GM18870 (cell line): ENCODE data around the gene FHIT.

Experiments used
- ATAC-seq: cut with Tn5 transposase; IDR thresholded peaks from one replicate; pipeline ENCODE4 v1.9.1; 2021; ENCODE audit warnings: moderate library complexity; ENCODE audit not compliant: unreplicated experiment

Gene FHIT

GRCh38 chr3:60269377-60269776 lies 981.9 kb downstream of the FHIT start:
- ATAC-seq = no peak

- no peak for ATAC-seq
These were observed 983.1 kb downstream of the FHIT start for GRCh38 chr3:60268123-60268522.

GRCh38 chr3:60266444-60266843 lies 984.8 kb downstream of the FHIT start:
- ATAC-seq = no peak

GRCh38 chr3:60263191-60263590 lies 988.1 kb downstream of the FHIT start:
- ATAC-seq = no peak

- ATAC-seq = no peak
These were observed 988.7 kb downstream of the FHIT start for GRCh38 chr3:60262546-60262945.

GRCh38 chr3:60260546-60260945 lies 990.7 kb downstream of the FHIT start:
- ATAC-seq = no peak

- no peak for ATAC-seq
These were observed 1000.4 kb downstream of the FHIT start for GRCh38 chr3:60250810-60251209.

GRCh38 chr3:60250206-60250605 lies 1001.0 kb downstream of the FHIT start:
- no peak for ATAC-seq

GRCh38 chr3:60246361-60246760 lies 1004.9 kb downstream of the FHIT start:
- ATAC-seq = no peak

GRCh38 chr3:60243456-60243855 lies 1007.8 kb downstream of the FHIT start:
- no peak for ATAC-seq

- ATAC-seq = no peak
These were observed 1010.8 kb downstream of the FHIT start for GRCh38 chr3:60240492-60240891.

GRCh38 chr3:60238550-60238949 lies 1012.7 kb downstream of the FHIT start:
- ATAC-seq = no peak

- no peak for ATAC-seq
These were observed 1021.8 kb downstream of the FHIT start for GRCh38 chr3:60229502-60229901.

- ATAC-seq = no peak
These were observed 1022.4 kb downstream of the FHIT start for GRCh38 chr3:60228823-60229222.

GRCh38 chr3:60226912-60227311 lies 1024.3 kb downstream of the FHIT start:
- ATAC-seq = no peak

GRCh38 chr3:60225848-60226247 lies 1025.4 kb downstream of the FHIT start:
- ATAC-seq = no peak

- no peak for ATAC-seq
These were observed 1030.5 kb downstream of the FHIT start for GRCh38 chr3:60220768-60221167.

GRCh38 chr3:60219501-60219900 lies 1031.8 kb downstream of the FHIT start:
- no peak for ATAC-seq

- ATAC-seq = no peak
These were observed 1033.9 kb downstream of the FHIT start for GRCh38 chr3:60217156-60217911.

GRCh38 chr3:60216462-60217075 lies 1034.7 kb downstream of the FHIT start:
- no peak for ATAC-seq

GRCh38 chr3:60215946-60216345 lies 1035.3 kb downstream of the FHIT start:
- ATAC-seq = no peak

GRCh38 chr3:60207905-60208304 lies 1043.3 kb downstream of the FHIT start:
- no peak for ATAC-seq

GRCh38 chr3:60206206-60206605 lies 1045.0 kb downstream of the FHIT start:
- ATAC-seq = no peak
